Tibial nerve (tissue), 4 donors: ENCODE results near the gene WNT2B. TPM values are rescaled to one million over a fixed set of nuclear protein-coding genes. Genes with fewer than 3 reads are reported as not detected.

ENCODE experiments used
- DNase-seq, 2 donors: peaks; one replicate each; pipeline ENCODE4 v3.0.0-alpha.2; 2019; ENCODE audit warnings: low spot score in 2 of 2
- H3K27ac ChIP-seq, 4 donors: fragments of 200-600 bp; sonication (generic) in 3 of 4; one replicate each; pipeline ENCODE4 v1.5.1; 2017 to 2019; ENCODE audit warnings: mild to moderate bottlenecking in 1 of 4
- H3K27me3 ChIP-seq, 2 donors: fragments of 200-600 bp; sonication (generic) in 1 of 2; one replicate each; pipeline versions ENCODE4 v1.5.1 to v1.6.0; 2017 to 2019
- H3K36me3 ChIP-seq, 3 donors: fragments of 200-600 bp; sonication (generic); one replicate each; pipeline ENCODE4 v1.5.1; 2018 to 2019
- H3K4me1 ChIP-seq, 4 donors: fragments of 200-600 bp; sonication (generic) in 3 of 4; one replicate each; pipeline ENCODE4 v1.5.1; 2017 to 2019
- H3K4me3 ChIP-seq, 4 donors: fragments of 200-600 bp; sonication (generic) in 3 of 4; one replicate each; pipeline ENCODE4 v1.5.1; 2017 to 2019; ENCODE audit warnings: mild to moderate bottlenecking in 1 of 4, moderate library complexity in 1 of 4
- H3K9me3 ChIP-seq, 4 donors: fragments of 200-600 bp; sonication (generic) in 3 of 4; one replicate each; pipeline ENCODE4 v1.5.1; 2017 to 2019
- EP300 ChIP-seq, 2 donors: sonication (generic); formaldehyde crosslinking; IDR thresholded peaks; one replicate each; pipeline ENCODE4 v1.6.1; 2017; ENCODE audit warnings: antibody characterized with exemption in 2 of 2, mild to moderate bottlenecking in 1 of 2
- POLR2A ChIP-seq, 2 donors: fragments of 450-650 bp; IDR thresholded peaks; one replicate each; pipeline ENCODE4 v1.6.1; 2017; ENCODE audit warnings: antibody characterized with exemption in 2 of 2, mild to moderate bottlenecking in 2 of 2, moderate library complexity in 2 of 2
- WGBS, 2 donors: methylation state at CpG; one replicate each; pipeline ENCODE4 v1.1.5; 2018; 5-methylcytosine and 5-hydroxymethylcytosine counted together
- total RNA-seq, 4 donors: library from RNA; depleted of rRNA; stranded (reverse); fragments of >200 nt; gene quantifications; one replicate each; pipeline ENCODE4 v1.1.0, GENCODE V29; 2016
- TF ChIP-seq, protein P1 (sequence below), 5 experiments: fragments of 200-600 bp in 3 of 5; fragments of 450-650 bp in 2 of 5; sonication (generic) in 3 of 5; IDR thresholded peaks; one replicate each; pipeline ENCODE4 v1.5.1; 2016 to 2019; ENCODE audit warnings: antibody characterized with exemption in 5 of 5, mild to moderate bottlenecking in 3 of 5, moderate library complexity in 2 of 5

Gene WNT2B
- total RNA-seq, 4 donors from 2014 or later, result 3.6 to 12.2 (median 9.7) TPM

DNA sequence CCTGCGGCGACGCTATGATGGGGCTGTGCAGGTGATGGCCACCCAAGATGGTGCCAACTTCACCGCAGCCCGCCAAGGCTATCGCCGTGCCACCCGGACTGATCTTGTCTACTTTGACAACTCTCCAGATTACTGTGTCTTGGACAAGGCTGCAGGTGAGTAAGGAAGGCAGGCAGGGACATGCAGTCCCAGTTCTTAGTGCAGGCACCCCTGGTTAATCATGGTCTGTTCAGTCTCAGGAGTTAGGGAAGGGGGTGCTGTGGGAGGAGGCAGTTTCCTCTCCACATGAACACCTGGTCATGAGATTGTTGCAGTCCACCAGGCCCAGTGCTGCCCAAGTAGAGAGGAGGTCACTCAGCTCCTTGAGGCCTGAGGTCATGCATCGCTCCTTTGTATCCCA is 8.5 kb downstream of the WNT2B start:
- no peak for TF ChIP-seq EP300 (IDR thresholded peaks at IDR 0.05)
- TF ChIP-seq POLR2A (IDR thresholded peaks at IDR 0.05), result no peak
- TF ChIP-seq, protein P1, sequence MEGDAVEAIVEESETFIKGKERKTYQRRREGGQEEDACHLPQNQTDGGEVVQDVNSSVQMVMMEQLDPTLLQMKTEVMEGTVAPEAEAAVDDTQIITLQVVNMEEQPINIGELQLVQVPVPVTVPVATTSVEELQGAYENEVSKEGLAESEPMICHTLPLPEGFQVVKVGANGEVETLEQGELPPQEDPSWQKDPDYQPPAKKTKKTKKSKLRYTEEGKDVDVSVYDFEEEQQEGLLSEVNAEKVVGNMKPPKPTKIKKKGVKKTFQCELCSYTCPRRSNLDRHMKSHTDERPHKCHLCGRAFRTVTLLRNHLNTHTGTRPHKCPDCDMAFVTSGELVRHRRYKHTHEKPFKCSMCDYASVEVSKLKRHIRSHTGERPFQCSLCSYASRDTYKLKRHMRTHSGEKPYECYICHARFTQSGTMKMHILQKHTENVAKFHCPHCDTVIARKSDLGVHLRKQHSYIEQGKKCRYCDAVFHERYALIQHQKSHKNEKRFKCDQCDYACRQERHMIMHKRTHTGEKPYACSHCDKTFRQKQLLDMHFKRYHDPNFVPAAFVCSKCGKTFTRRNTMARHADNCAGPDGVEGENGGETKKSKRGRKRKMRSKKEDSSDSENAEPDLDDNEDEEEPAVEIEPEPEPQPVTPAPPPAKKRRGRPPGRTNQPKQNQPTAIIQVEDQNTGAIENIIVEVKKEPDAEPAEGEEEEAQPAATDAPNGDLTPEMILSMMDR (IDR thresholded peaks at IDR 0.05), result no peak
- WGBS, 2 donors, result 94 to 96% methylated on average over 9 of the region's 9 CpGs
- H3K4me1 ChIP-seq, result peaks cover 0 to 17% (median 0%) of the 10 kb centered on the region in 4 donors

DNA sequence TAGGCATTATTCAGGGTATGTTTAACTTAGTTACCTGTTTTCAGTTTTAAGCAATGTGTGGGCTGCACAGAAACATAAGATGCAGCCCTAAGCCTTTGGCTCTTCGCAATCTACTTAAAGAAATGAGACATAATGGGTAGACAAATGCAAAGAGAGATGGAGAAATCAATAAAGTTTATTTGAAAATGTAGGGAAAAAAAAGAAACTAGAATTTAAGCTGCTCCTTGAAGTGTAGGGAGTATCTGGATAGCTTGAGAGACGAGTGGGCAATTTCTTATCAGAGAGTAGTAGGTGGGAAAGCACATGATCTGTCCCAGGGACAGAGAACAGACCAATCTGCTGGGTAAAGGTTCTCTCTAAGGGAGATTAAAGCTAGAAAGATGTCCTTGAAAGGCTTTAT is 8.9 kb downstream of the WNT2B start:
- H3K27ac ChIP-seq, result no peak overlapping the region
- 91 to 96% methylated on average over 2 of the region's 2 CpGs for WGBS, 2 donors

More for the DNA sequence above, 8.5 kb downstream of the WNT2B start:
- no peak for DNase-seq
- H3K9me3 ChIP-seq, result no peaks in the 10 kb centered on the region
- H3K27ac ChIP-seq, result no peak overlapping the region
- H3K36me3 ChIP-seq, result peaks cover 0 to 33% (median 2%) of the 10 kb centered on the region in 3 donors
- H3K4me3 ChIP-seq, result no peak overlapping the region
- H3K27me3 ChIP-seq, result no peaks in the 10 kb centered on the region

DNA sequence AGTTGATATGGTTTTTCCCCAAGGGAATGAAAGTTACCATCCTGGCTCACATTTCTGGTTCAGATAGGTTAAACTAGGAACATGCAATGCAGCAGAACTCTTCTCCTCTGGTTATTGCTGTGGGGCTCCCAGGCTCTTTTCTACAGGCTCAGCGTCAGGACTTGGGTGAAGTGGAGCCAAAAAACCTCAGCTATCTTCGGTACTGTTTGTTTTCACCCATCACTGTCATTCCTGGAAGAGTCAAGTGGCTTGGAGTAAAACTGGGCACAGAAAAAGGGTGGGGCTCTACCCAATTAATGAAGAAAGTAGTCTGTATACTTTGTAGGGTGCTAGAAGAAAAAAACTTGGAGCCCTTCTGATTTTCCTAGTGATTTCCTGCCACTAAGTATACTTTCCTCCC is 9.4 kb downstream of the WNT2B start:
- Histone ChIP-seq H3K27ac (no peak overlapping the region), H3K27me3 (no peaks in the 10 kb centered on the region), H3K9me3 (no peaks in the 10 kb centered on the region), H3K4me3 (no peak overlapping the region), H3K36me3 (peaks cover 0 to 40% (median 3%) of the 10 kb centered on the region in 3 donors), H3K4me1 (peaks cover 0 to 16% (median 0%) of the 10 kb centered on the region in 4 donors)
- no peak for DNase-seq
- 87% methylated on average over 2 of the region's 2 CpGs for WGBS, 2 donors
- no peak for TF ChIP-seq EP300 (IDR thresholded peaks at IDR 0.05)
- TF ChIP-seq, protein P1 (IDR thresholded peaks at IDR 0.05), result no peak
- TF ChIP-seq POLR2A (IDR thresholded peaks at IDR 0.05), result no peak

More for the DNA sequence above, 8.9 kb downstream of the WNT2B start:
- Histone ChIP-seq H3K4me3 (no peak overlapping the region), H3K9me3 (no peaks in the 10 kb centered on the region), H3K27me3 (no peaks in the 10 kb centered on the region), H3K4me1 (peaks cover 0 to 17% (median 0%) of the 10 kb centered on the region in 4 donors), H3K36me3 (peaks cover 0 to 37% (median 3%) of the 10 kb centered on the region in 3 donors)
- TF ChIP-seq EP300 (IDR thresholded peaks at IDR 0.05) (no peak), POLR2A (IDR thresholded peaks at IDR 0.05) (no peak)
- TF ChIP-seq, protein P1 (IDR thresholded peaks at IDR 0.05), result no peak
- DNase-seq, result no peak

DNA sequence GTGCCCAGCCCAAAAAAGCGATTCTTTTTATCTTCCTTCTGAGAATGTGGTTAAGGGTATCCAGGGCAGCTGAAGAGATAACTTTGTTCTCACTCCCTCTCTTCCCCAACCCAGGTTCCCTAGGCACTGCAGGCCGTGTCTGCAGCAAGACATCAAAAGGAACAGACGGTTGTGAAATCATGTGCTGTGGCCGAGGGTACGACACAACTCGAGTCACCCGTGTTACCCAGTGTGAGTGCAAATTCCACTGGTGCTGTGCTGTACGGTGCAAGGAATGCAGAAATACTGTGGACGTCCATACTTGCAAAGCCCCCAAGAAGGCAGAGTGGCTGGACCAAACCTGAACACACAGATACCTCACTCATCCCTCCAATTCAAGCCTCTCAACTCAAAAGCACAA is 11.4 kb downstream of the WNT2B start:
- WGBS, 2 donors, result 87 to 89% methylated on average over 9 of the region's 9 CpGs
- H3K4me3 ChIP-seq, result no peak overlapping the region
- no peaks in the 10 kb centered on the region for H3K9me3 ChIP-seq
- DNase-seq, result no peak
- H3K4me1 ChIP-seq, result peaks cover 0 to 11% (median 0%) of the 10 kb centered on the region in 4 donors
- peaks cover 0 to 54% (median 3%) of the 10 kb centered on the region in 3 donors for H3K36me3 ChIP-seq
- H3K27ac ChIP-seq, result no peak overlapping the region
- TF ChIP-seq EP300 (IDR thresholded peaks at IDR 0.05), result no peak
- no peak for TF ChIP-seq POLR2A (IDR thresholded peaks at IDR 0.05)
- TF ChIP-seq, protein P1 (IDR thresholded peaks at IDR 0.05), result no peak
- H3K27me3 ChIP-seq, result no peaks in the 10 kb centered on the region

DNA sequence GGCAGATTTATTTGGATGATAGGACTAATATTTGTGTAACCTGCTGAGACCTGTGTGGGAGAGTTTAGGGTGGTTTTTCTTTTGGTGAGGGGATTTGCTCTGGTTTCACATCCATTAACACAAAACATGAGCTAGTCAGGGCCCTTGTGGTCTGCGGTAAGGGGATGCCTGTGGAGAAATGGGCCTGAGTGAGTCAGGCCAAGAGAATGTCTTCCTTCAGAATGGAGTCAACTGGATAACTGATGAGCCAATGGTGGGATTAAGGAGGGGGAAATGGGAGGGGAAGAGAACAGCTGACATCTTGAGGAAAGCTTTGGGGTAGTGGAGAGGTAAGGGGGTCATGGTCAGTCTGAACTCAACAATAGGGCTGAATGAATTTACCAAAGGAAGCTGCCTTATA is 13.9 kb downstream of the WNT2B start:
- peaks cover 0 to 65% (median 3%) of the 10 kb centered on the region in 3 donors for H3K36me3 ChIP-seq
- H3K9me3 ChIP-seq, result no peaks in the 10 kb centered on the region
- DNase-seq, result no peak
- TF ChIP-seq, protein P1 (IDR thresholded peaks at IDR 0.05), result no peak
- TF ChIP-seq POLR2A (IDR thresholded peaks at IDR 0.05) (no peak), EP300 (IDR thresholded peaks at IDR 0.05) (no peak)
- peaks cover 0 to 3% (median 0%) of the 10 kb centered on the region in 4 donors for H3K4me1 ChIP-seq
- H3K27ac ChIP-seq, result no peak overlapping the region
- H3K27me3 ChIP-seq, result no peaks in the 10 kb centered on the region
- no peak overlapping the region for H3K4me3 ChIP-seq
- 59 to 68% methylated on average over 1 of the region's 1 CpG for WGBS, 2 donors
